ENCODE data around the gene VTN. TPM values are rescaled to one million over a fixed set of nuclear protein-coding genes. Genes with fewer than 3 reads are reported as not detected.

The VTN gene
- total and polyA plus RNA-seq, 2 donors from 2014 or later = 0.98 to 3.5 TPM

DNA sequence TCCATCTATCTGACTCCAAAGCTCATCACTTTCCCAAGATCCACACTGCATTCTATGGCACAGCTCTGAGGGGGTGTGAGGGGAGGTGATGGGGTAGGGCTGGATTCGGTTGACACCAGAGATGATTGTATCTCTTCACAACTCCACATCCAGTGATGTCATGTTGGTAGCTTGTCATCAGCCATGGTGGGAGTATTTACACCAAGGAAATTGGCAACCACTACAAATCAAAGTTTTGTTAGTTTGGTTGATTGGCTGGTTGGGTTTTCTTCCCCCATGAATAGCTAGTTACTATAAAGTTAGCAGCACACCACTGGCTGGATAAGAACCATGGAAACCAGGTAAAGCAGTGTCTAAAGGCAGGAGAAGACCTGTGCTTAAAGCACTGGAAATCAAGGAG is 20.9 kb upstream of the VTN start:
- Histone ChIP-seq H3K27ac (ENCODE audit: low read depth in 2 of 2, low read length in 2 of 2) (no peak overlapping the region), H3K27me3 (ENCODE audit: control insufficient read depth, insufficient read depth, low read length) (no peaks in the 10 kb centered on the region), H3K4me1 (ENCODE audit: control insufficient read depth in 2 of 3, insufficient read depth in 2 of 3, low read depth in 1 of 3, low read length in 3 of 3) (no peaks in the 10 kb centered on the region), H3K36me3 (ENCODE audit: control insufficient read depth in 2 of 3, insufficient read depth in 3 of 3, low read length in 3 of 3) (peaks cover 6 to 26% (median 19%) of the 10 kb centered on the region in 3 donors), H3K9ac (ENCODE audit: low read length in 3 of 3) (no peak overlapping the region), H3K9me3 (ENCODE audit: control insufficient read depth in 2 of 3, insufficient read depth in 1 of 3, low read length in 3 of 3) (no peaks in the 10 kb centered on the region), H3K4me3 (ENCODE audit: low read length in 3 of 3) (no peak overlapping the region)
- intact Hi-C loops (cut with DNase I) = no loop called here
- DNase-seq (no peak), FAIRE-seq (no peak)
- TF ChIP-seq, protein P1, sequence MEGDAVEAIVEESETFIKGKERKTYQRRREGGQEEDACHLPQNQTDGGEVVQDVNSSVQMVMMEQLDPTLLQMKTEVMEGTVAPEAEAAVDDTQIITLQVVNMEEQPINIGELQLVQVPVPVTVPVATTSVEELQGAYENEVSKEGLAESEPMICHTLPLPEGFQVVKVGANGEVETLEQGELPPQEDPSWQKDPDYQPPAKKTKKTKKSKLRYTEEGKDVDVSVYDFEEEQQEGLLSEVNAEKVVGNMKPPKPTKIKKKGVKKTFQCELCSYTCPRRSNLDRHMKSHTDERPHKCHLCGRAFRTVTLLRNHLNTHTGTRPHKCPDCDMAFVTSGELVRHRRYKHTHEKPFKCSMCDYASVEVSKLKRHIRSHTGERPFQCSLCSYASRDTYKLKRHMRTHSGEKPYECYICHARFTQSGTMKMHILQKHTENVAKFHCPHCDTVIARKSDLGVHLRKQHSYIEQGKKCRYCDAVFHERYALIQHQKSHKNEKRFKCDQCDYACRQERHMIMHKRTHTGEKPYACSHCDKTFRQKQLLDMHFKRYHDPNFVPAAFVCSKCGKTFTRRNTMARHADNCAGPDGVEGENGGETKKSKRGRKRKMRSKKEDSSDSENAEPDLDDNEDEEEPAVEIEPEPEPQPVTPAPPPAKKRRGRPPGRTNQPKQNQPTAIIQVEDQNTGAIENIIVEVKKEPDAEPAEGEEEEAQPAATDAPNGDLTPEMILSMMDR (IDR thresholded peaks at IDR 0.05; ENCODE audit: borderline replicate concordance, extremely low read depth, insufficient read depth) = no peak

- no peak overlapping the region for H3K27ac ChIP-seq (ENCODE audit: low read depth in 2 of 2, low read length in 2 of 2)
- H3K4me3 ChIP-seq (ENCODE audit: low read length in 3 of 3) = no peak overlapping the region
- FAIRE-seq (no peak), DNase-seq (no peak)
- H3K36me3 ChIP-seq (ENCODE audit: control insufficient read depth in 2 of 3, insufficient read depth in 3 of 3, low read length in 3 of 3) = peaks cover 6 to 22% (median 19%) of the 10 kb centered on the region in 3 donors
- H3K9ac ChIP-seq (ENCODE audit: low read length in 3 of 3) = no peak overlapping the region
- TF ChIP-seq, protein P1 (IDR thresholded peaks at IDR 0.05; ENCODE audit: borderline replicate concordance, extremely low read depth, insufficient read depth) = no peak
- no peaks in the 10 kb centered on the region for H3K27me3 ChIP-seq (ENCODE audit: control insufficient read depth, insufficient read depth, low read length)
- intact Hi-C loops (cut with DNase I) = no loop called here
- H3K4me1 ChIP-seq (ENCODE audit: control insufficient read depth in 2 of 3, insufficient read depth in 2 of 3, low read depth in 1 of 3, low read length in 3 of 3) = no peaks in the 10 kb centered on the region
- no peaks in the 10 kb centered on the region for H3K9me3 ChIP-seq (ENCODE audit: control insufficient read depth in 2 of 3, insufficient read depth in 1 of 3, low read length in 3 of 3)
These were observed 20.5 kb upstream of the VTN start for GRCh38 chr17:28390563-28390962.

DNA sequence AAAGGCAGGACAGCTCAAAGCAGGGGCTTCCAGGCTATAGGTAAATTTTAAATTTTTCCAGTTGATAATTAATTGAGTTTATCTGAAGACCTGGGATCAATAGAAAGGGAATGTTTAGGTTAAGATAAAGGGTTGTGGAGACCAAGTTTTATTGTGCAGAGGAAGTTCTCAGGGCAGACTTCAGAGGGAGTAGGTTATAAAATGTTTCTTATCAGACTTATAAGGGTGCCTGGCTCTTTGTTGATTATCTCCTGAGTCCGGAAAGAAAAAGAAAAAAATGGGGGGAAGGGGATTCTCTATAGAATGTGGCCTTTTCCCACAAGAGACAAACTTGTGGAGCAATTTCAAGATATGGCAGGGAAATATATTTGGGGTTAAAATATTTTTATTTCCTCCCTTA is 20.0 kb upstream of the VTN start:
- H3K9me3 ChIP-seq (ENCODE audit: control insufficient read depth in 2 of 3, insufficient read depth in 1 of 3, low read length in 3 of 3) = no peaks in the 10 kb centered on the region
- no peak overlapping the region for H3K4me3 ChIP-seq (ENCODE audit: low read length in 3 of 3)
- TF ChIP-seq, protein P1 (IDR thresholded peaks at IDR 0.05; ENCODE audit: borderline replicate concordance, extremely low read depth, insufficient read depth) = no peak
- intact Hi-C loops (cut with DNase I) = no loop called here
- DNase-seq = no peak
- H3K27ac ChIP-seq (ENCODE audit: low read depth in 2 of 2, low read length in 2 of 2) = no peak overlapping the region
- H3K9ac ChIP-seq (ENCODE audit: low read length in 3 of 3) = no peak overlapping the region
- H3K27me3 ChIP-seq (ENCODE audit: control insufficient read depth, insufficient read depth, low read length) = no peaks in the 10 kb centered on the region
- peaks cover 6 to 22% (median 19%) of the 10 kb centered on the region in 3 donors for H3K36me3 ChIP-seq (ENCODE audit: control insufficient read depth in 2 of 3, insufficient read depth in 3 of 3, low read length in 3 of 3)
- no peak for FAIRE-seq
- H3K4me1 ChIP-seq (ENCODE audit: control insufficient read depth in 2 of 3, insufficient read depth in 2 of 3, low read depth in 1 of 3, low read length in 3 of 3) = peaks cover 0 to 3% (median 0%) of the 10 kb centered on the region in 3 donors

DNA sequence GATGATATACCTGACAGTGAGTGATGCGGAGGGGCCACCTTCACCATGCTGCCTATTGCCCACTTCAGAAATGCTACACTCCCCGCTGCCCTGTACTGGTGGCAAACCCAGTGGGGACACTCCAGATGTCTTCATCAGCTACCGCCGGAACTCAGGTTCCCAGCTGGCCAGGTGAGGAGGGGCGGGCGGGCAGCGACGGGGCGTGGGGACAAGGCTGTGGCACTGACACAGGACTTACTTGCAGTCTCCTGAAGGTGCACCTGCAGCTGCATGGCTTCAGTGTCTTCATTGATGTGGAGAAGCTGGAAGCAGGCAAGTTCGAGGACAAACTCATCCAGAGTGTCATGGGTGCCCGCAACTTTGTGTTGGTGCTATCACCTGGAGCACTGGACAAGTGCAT is 18.0 kb upstream of the VTN start:
- Histone ChIP-seq H3K36me3 (ENCODE audit: control insufficient read depth in 2 of 3, insufficient read depth in 3 of 3, low read length in 3 of 3) (peaks cover 6 to 22% (median 17%) of the 10 kb centered on the region in 3 donors), H3K4me3 (ENCODE audit: low read length in 3 of 3) (no peak overlapping the region), H3K9ac (ENCODE audit: low read length in 3 of 3) (no peak overlapping the region), H3K4me1 (ENCODE audit: control insufficient read depth in 2 of 3, insufficient read depth in 2 of 3, low read depth in 1 of 3, low read length in 3 of 3) (peaks cover 0 to 8% (median 0%) of the 10 kb centered on the region in 3 donors), H3K27ac (ENCODE audit: low read depth in 2 of 2, low read length in 2 of 2) (no peak overlapping the region), H3K9me3 (ENCODE audit: control insufficient read depth in 2 of 3, insufficient read depth in 1 of 3, low read length in 3 of 3) (no peaks in the 10 kb centered on the region), H3K27me3 (ENCODE audit: control insufficient read depth, insufficient read depth, low read length) (no peaks in the 10 kb centered on the region)
- TF ChIP-seq, protein P1 (IDR thresholded peaks at IDR 0.05; ENCODE audit: borderline replicate concordance, extremely low read depth, insufficient read depth) = no peak
- FAIRE-seq (no peak), DNase-seq (no peak)
- intact Hi-C loops (cut with DNase I) = no loop called here
